Heart right ventricle (tissue), 16 donors: ENCODE measurements around the gene HIBCH. TPM values are rescaled to one million over a fixed set of nuclear protein-coding genes. Genes with fewer than 3 reads are reported as not detected.

Experiments
- ATAC-seq, 8 donors: fragments of 200-7000 bp; cut with Tn5 transposase; one replicate each; pipeline ENCODE4 v1.9.1; 2020; ENCODE audit warnings: mild to moderate bottlenecking in 8 of 8, moderate library complexity in 8 of 8, moderate number of reproducible peaks in 1 of 8
- DNase-seq, 2 donors: peaks; one replicate each; pipeline ENCODE4 v3.0.0-alpha.2; 2020
- H3K27ac ChIP-seq, 10 donors: fragments of 200-600 bp; sonication (generic) in 2 of 10; one replicate each; pipeline versions ENCODE4 v1.5.0 to v1.8.0; 2020 to 2022; ENCODE audit warnings: mild to moderate bottlenecking in 3 of 10
- H3K27me3 ChIP-seq, 7 donors: fragments of 200-600 bp; one replicate each; pipeline ENCODE4 v1.8.0; 2021 to 2022; ENCODE audit warnings: mild to moderate bottlenecking in 2 of 7
- H3K36me3 ChIP-seq, 9 donors: fragments of 200-600 bp; sonication (generic) in 1 of 9; one replicate each; pipeline versions ENCODE4 v1.5.0 to v1.8.0; 2020 to 2022; ENCODE audit warnings: mild to moderate bottlenecking in 2 of 9
- H3K4me1 ChIP-seq, 9 donors: fragments of 200-600 bp; sonication (generic) in 1 of 9; one replicate each; pipeline versions ENCODE4 v1.5.0 to v1.8.0; 2020 to 2022; ENCODE audit warnings: mild to moderate bottlenecking in 4 of 9
- H3K4me3 ChIP-seq, 10 donors: fragments of 200-600 bp; sonication (generic) in 2 of 10; one replicate each; pipeline versions ENCODE4 v1.5.0 to v1.8.0; 2020 to 2022; ENCODE audit warnings: mild to moderate bottlenecking in 7 of 10, moderate library complexity in 2 of 10
- H3K9me3 ChIP-seq, 11 donors: fragments of 200-600 bp in 10 of 11; sonication (generic) in 2 of 11; one replicate each; pipeline versions ENCODE4 v1.5.0 to v1.8.0; 2013 to 2022; ENCODE audit warnings: mild to moderate bottlenecking in 2 of 11, control low read depth in 1 of 11, moderate library complexity in 1 of 11
- whole genome bisulfite sequencing, 2 donors: extraction: QIAGEN DNeasy Blood & Tissue Kit; methylation state at CpG; one replicate each; pipeline ENCODE4 v1.1.7; 2013; ENCODE audit warnings: inconsistent platforms in 1 of 2; 5-methylcytosine and 5-hydroxymethylcytosine counted together
- intact Hi-C, 10 donors: fragments of 100-400 bp; cut with DNase I; formaldehyde crosslinking; loops; one replicate each; pipeline versions ENCODE4 v1.11.1 to v1.14.2; 2022
- polyA plus RNA-seq, 2 donors: library from polyadenylated mRNA; stranded (reverse); fragments of 200-250 nt; gene quantifications; one replicate each; pipeline ENCODE4 v1.2.3, GENCODE V29; 2013
- total RNA-seq, 10 donors: library from RNA; stranded (reverse); fragmentation: NEBNext Ultra II Directional in 3 of 10; extraction: Animal tissue kit (Norgen Biotek cat#: 25700) in 3 of 10; gene quantifications; one replicate each; pipeline versions ENCODE4 v1.2.1 to v1.2.4, GENCODE V29; 2021 to 2023
- TF ChIP-seq, protein P1 (sequence below), 9 donors: fragments of 200-600 bp; sonication (generic) in 2 of 9; IDR thresholded peaks; one replicate each; pipeline versions ENCODE4 v1.5.0 to v1.8.0; 2021 to 2022; ENCODE audit warnings: antibody characterized with exemption in 9 of 9, mild to moderate bottlenecking in 5 of 9, moderate library complexity in 1 of 9
- donor health status: Arrhythmogenic right ventricular cardiomyopathy.
- donor health status: ischemic (EF 13 %, LVEDD 7.1; RV severe dilation, severe dysfunction).
- donor health status: healthy with polysubstance abuse.
- donor health status: DM: no; HTN: yes; CAD: no.
- donor health status: DM: no; HTN: no; CAD: no.
- donor health status: ischemic (EF 25% LVEDD 6.9; RV normal size, moderate dysfunction).
- donor health status: ischemic (EF 25% LVEDD 5.7; RV mildly dilated, moderate dysfunction).
- donor health status: healthy.
- donor health status: DM: yes; HTN: yes; CAD: no.
- donor health status: Ischemic cardiomyopathy.
- donor health status: ischemic (EF 35%, LVEDD 5.7; RV mildly dilated, moderate dysfunction).
- donor health status: nonischemic (EF 11% LVEDD 7.7; RV severe dilation, severe dysfunction).
- donor health status: DM: yes; HTN: yes; CAD: no.
- donor health status: PGD.
- donor health status: ischemic (EF 29% LVEDD 5.4; RV normal size, mild dysfunction).
- donor health status: nonischemic (EF 23%, LVEDD 6.1; RV moderate dilation, normal function).

Gene HIBCH
- total and polyA plus RNA-seq, 12 donors = 7.7 to 38.4 (median 24.8) TPM

DNA sequence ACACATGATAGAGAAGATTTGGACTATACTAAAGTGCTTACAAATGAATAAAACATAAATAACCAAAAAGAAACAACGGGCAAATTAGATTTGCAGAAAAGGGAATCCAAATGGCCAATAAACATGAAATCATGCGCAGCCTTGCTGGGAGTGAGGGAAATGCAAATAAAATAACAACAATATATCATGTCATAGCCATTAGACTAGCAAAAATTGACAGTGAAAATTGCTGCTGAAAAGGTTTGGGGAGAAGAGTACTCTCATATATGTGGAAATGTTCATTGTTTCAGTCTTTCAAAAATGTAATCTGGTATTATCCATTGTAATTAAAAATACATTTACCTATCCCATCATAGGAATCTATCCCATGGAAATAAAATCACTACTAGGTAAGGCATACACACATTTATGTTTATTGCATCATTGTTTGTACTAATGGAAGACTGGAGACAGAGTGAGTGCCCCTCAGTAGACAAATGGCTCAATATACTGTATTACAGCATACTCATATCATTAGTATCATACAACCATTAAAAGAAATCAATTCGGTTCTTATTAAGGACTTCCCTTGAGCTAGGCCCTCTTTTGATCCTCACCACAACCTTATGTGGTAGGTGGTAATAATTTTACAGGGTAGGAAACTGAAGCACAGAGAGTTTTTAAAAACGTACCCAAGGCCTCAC lies 163.0 kb downstream of the HIBCH start:
- TF ChIP-seq, protein P1, sequence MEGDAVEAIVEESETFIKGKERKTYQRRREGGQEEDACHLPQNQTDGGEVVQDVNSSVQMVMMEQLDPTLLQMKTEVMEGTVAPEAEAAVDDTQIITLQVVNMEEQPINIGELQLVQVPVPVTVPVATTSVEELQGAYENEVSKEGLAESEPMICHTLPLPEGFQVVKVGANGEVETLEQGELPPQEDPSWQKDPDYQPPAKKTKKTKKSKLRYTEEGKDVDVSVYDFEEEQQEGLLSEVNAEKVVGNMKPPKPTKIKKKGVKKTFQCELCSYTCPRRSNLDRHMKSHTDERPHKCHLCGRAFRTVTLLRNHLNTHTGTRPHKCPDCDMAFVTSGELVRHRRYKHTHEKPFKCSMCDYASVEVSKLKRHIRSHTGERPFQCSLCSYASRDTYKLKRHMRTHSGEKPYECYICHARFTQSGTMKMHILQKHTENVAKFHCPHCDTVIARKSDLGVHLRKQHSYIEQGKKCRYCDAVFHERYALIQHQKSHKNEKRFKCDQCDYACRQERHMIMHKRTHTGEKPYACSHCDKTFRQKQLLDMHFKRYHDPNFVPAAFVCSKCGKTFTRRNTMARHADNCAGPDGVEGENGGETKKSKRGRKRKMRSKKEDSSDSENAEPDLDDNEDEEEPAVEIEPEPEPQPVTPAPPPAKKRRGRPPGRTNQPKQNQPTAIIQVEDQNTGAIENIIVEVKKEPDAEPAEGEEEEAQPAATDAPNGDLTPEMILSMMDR (IDR thresholded peaks at IDR 0.05) = no peak
- no peak overlapping the region for H3K27ac ChIP-seq
- 94 to 97% methylated on average over 4 of the region's 4 CpGs for WGBS, 2 donors
- H3K36me3 ChIP-seq = no peaks in the 10 kb centered on the region
- intact Hi-C loops = no loop called here
- no peak for ATAC-seq
- H3K9me3 ChIP-seq = no peaks in the 10 kb centered on the region
- H3K27me3 ChIP-seq = no peaks in the 10 kb centered on the region
- DNase-seq = no peak
- no peak overlapping the region for H3K4me3 ChIP-seq
- peaks cover 0 to 16% (median 5%) of the 10 kb centered on the region in 9 donors for H3K4me1 ChIP-seq

Other genes with a start within 250 kb of the HIBCH start
- 10 to 100 TPM; 10.4 to 21.5 (median 16.0) TPM for gene INPP1, start 23.8 kb upstream of the HIBCH start, total RNA-seq
- 10 to 100 TPM; 24.7 to 29.5 TPM for gene INPP1, start 23.8 kb upstream of the HIBCH start, polyA plus RNA-seq
- 10 to 100 TPM in 9 of 10 donors, 1 to 10 TPM in 1; 9.9 to 26.7 (median 16.8) TPM for gene MFSD6, start 88.5 kb upstream of the HIBCH start, total RNA-seq
- gene MFSD6, start 88.5 kb upstream of the HIBCH start, polyA plus RNA-seq = 10 to 100 TPM in 1 of 2 donors, 1 to 10 TPM in 1; 9.7 to 14.9 TPM
- 1 to 10 TPM; 2.0 to 4.7 (median 2.7) TPM for gene NEMP2, start 214.9 kb upstream of the HIBCH start, total RNA-seq
- gene NEMP2, start 214.9 kb upstream of the HIBCH start, polyA plus RNA-seq = under 1 TPM; 0.51 to 0.75 TPM